GM12892 (cell line): ENCODE measurements around the gene SMYD3.
"Not testable (repeated sequence)": the region's sequence is repeated elsewhere in the genome, so short reads cannot be mapped to it uniquely, and the experiment has no call there.

Experiments
- DNase-seq: peaks from one replicate; pipeline ENCODE4 v3.0.0; 2011; ENCODE audit not compliant: insufficient read length
- FAIRE-seq: peaks from 2 replicates; lab custom pipeline; 2011; peaks lifted over from hg19 to GRCh38; lab: Jason Lieb, UNC
- POLR2A ChIP-seq: IDR thresholded peaks from 2 replicates; pipeline ENCODE4 v1.6.1; 2011; ENCODE audit warnings: low read depth, low read length, control low read depth
- POLR2AphosphoS5 ChIP-seq: IDR thresholded peaks from 2 replicates; pipeline ENCODE4 v1.6.1; 2011; ENCODE audit warnings: low read depth, low read length, control low read depth
- TAF1 ChIP-seq: IDR thresholded peaks from 2 replicates; pipeline ENCODE4 v1.6.1; 2011; ENCODE audit warnings: low read depth, mild to moderate bottlenecking, control low read depth, low read length, borderline replicate concordance

Gene SMYD3

GRCh38 chr1:246092136-246092535, 414.9 kb downstream of the SMYD3 start:
- DNase-seq = no peak
- no peak for TF ChIP-seq POLR2A
- no peak for TF ChIP-seq TAF1
- TF ChIP-seq POLR2AphosphoS5 = no peak
- FAIRE-seq = no peak

- TF ChIP-seq POLR2AphosphoS5 = no peak
- no peak for TF ChIP-seq POLR2A
- no peak for TF ChIP-seq TAF1
- FAIRE-seq = no peak
- DNase-seq = no peak
Observed at GRCh38 chr1:246091477-246091876, 415.6 kb downstream of the SMYD3 start.

DNA sequence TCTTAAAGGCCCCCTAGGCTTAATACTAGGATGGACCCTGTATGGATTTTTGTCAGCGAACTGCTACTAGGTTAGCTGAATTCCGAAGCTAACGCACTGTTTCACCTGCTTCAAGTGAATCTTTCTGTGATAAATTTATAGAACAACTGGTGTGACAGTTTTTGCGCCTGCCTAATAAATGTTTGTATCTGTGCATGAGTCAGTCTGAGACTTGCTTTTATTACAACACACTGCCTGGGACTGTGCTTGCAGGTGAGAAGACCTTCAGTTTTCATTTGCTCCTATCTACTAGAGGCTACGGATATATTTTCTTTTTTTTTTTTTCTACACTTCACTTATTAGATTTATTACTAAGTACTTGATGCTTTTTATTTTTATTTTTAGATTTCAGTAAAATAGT, 420.9 kb downstream of the SMYD3 start:
- TF ChIP-seq POLR2A (no peak), TAF1 (no peak), POLR2AphosphoS5 (no peak)
- DNase-seq (no peak), FAIRE-seq (no peak)

DNA sequence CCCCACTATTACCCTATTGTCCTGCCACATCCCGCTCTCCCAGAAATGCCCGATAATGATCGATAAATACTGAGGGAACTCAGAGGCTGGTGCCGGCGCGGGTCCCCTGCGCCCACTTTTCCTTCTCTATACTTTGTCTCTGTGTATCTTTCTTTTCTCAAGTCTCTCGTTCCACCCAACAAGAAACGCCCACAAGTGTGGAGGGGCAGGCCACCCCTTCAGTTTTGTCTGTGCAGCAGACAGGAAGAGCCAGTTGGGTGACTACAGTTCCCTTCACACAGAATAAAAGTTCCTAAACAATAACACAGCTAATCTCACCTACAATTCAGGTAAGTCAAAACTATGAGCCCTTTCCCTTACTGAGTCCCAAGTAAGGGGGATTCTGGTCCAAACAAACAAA, 423.7 kb downstream of the SMYD3 start:
- TF ChIP-seq POLR2AphosphoS5 (no peak), POLR2A (no peak), TAF1 (no peak)
- DNase-seq (no peak), FAIRE-seq (no peak)

DNA sequence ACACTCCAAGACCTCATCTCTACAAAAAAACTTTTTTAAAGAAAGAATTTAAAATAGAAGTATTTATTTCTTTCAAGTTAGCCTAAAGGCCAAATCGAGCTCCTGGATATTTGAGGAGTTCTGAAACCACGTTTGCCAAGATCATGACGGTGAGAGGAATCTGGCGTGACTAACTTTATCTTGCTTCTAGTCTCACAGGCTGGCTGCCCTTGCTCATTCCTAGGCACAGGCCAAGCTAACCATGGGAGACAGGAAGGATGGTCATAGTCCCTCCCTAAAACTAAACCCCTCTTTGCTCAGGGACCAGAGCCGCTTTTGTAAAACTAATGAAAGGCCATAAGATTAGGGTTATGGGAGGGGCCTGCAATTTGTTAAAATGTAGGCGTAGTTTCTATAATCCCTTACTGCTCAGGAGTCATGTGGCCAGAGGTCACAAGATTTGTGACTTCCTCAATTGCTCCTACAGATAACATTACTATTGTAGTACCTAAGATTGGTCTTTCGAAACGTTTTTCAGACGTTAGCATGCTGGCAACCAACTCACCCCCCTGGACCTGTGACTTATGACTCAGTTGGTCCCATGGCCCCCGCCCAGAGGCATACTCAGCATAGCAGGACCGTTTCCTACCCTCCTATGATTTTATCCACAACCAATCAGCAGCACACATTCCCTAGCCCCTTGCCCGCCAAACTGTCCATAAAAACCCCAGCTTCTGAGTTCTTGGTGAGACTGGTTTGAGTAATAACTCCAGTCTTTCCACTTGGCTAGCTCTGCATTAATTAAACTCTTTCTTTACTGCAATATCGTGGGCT, 425.0 kb downstream of the SMYD3 start:
- no peak for FAIRE-seq
- no peak for DNase-seq
- TF ChIP-seq POLR2A = no peak

DNA sequence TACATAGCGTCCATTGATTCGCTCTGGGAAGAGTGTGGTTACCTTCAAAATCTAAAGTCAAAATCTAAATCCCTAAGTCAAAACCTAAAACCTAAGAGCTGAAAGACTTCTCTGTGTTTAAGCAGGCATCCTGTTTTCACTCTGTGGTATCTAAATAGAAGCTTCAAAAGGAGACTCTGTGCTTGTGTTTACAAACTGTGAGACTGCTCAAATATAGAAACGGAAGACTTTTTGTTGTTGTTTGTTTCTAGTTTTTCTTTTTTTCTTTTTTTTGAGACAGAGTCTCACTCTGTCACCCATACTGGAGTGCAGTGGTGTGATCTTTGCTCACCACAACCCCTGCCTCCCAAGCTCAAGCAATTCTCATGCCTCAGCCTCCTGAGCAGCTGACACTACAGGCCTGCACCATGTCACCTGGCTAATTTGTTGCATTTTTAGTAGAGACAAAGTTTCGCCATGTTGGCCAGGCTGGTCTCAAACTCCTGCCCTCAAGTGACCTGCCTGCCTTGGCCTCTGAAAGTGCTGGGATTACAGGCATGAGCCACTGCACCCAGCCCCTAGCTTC, 425.9 kb downstream of the SMYD3 start:
- no peak for FAIRE-seq
- TF ChIP-seq POLR2AphosphoS5 (no peak), TAF1 (no peak), POLR2A (no peak)
- DNase-seq = no peak

GRCh38 chr1:246080031-246080430, 427.0 kb downstream of the SMYD3 start:
- DNase-seq (no peak), FAIRE-seq (no peak)
- TF ChIP-seq TAF1 (no peak), POLR2A (no peak), POLR2AphosphoS5 (no peak)

DNA sequence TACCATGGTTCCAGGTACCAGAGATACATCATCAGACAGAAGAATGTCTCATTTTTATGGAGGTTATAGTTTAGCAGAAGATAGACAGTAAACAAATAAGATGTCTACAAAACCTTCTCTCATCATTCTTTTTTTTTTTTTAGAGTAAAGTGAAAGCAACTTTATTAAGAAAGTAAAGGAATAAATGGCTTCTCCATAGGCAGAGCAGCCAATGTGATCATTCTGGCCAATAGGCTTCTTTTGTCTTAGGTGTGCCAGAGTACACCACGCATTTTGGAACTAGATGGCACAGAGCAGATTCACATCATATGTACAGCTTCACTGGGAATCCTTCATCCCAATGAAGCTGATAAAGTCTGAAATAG, 428.2 kb downstream of the SMYD3 start:
- TF ChIP-seq TAF1 (no peak), POLR2A (no peak), POLR2AphosphoS5 (no peak)
- DNase-seq (no peak), FAIRE-seq (no peak)

- DNase-seq (no peak), FAIRE-seq (no peak)
Observed at GRCh38 chr1:246078126-246078887, 428.8 kb downstream of the SMYD3 start.

GRCh38 chr1:246077476-246077875, 429.6 kb downstream of the SMYD3 start:
- DNase-seq = no peak
- no peak for TF ChIP-seq POLR2A
- TF ChIP-seq TAF1 = no peak
- TF ChIP-seq POLR2AphosphoS5 = no peak

More at GRCh38 chr1:246078126-246078887, 428.8 kb downstream of the SMYD3 start:
- no peak for TF ChIP-seq TAF1
- no peak for TF ChIP-seq POLR2AphosphoS5
- TF ChIP-seq POLR2A = no peak

DNA sequence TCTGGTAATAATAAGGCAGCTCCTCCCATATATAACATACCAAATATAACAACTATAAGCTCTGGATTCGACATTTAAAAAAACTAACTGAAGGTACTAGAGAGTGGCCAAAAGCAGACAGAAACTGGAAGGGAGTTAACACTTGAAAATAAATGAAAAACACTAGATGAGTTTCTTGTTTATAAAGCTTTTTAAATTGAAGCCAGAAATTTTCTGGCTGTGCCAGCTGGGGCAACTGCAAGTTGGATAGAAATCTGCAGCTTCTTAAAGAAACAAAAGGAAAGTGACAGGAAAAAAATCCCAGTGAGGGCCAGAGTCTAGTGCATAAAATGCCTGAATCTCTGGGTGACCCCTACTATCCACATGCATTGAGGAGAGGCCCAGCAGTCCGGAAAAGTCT, 432.7 kb downstream of the SMYD3 start:
- FAIRE-seq (no peak), DNase-seq (no peak)
- TF ChIP-seq TAF1 (no peak), POLR2A (no peak), POLR2AphosphoS5 (no peak)

More at GRCh38 chr1:246077476-246077875, 429.6 kb downstream of the SMYD3 start:
- FAIRE-seq = no peak

GRCh38 chr1:246072456-246072955, 434.6 kb downstream of the SMYD3 start:
- FAIRE-seq = no peak
- DNase-seq = no peak

GRCh38 chr1:246071981-246072380, 435.1 kb downstream of the SMYD3 start:
- not testable (repeated sequence) for FAIRE-seq, DNase-seq

More at GRCh38 chr1:246072456-246072955, 434.6 kb downstream of the SMYD3 start:
- TF ChIP-seq POLR2A = no peak
- TF ChIP-seq POLR2AphosphoS5 = no peak
- no peak for TF ChIP-seq TAF1

DNA sequence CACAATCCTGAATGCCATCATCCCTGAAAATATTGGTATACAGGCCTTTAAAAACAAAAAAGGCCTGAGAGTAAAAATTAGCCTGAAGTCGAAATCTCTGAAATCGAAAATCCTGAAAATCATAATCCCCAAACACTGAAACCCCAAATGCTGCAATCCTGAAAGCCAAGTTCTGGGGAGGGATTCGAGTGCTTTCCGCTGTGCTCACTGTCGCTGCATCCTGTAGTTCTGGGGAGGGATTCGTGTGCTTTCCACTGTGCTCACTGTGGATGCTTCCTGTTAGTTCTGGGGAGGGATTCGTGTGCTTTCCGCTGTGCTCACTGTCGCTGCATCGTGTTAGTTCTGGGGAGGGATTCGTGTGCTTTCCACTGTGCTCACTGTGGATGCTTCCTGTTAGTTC, 435.5 kb downstream of the SMYD3 start:
- not testable (repeated sequence) for DNase-seq, FAIRE-seq
